CD4-positive, alpha-beta T cell treated with Interleukin-2 at 100 ng/mL for 4 hours (primary cell): ENCODE data around the gene CACNB1.
"Not testable (repeated sequence)": the region's sequence is repeated elsewhere in the genome, so short reads cannot be mapped to it uniquely, and the experiment has no call there.

Source experiments
- DNase-seq: peaks from one replicate; pipeline ENCODE4 v3.0.0-alpha.2; 2020; ENCODE audit warnings: low spot score

Gene CACNB1

DNA sequence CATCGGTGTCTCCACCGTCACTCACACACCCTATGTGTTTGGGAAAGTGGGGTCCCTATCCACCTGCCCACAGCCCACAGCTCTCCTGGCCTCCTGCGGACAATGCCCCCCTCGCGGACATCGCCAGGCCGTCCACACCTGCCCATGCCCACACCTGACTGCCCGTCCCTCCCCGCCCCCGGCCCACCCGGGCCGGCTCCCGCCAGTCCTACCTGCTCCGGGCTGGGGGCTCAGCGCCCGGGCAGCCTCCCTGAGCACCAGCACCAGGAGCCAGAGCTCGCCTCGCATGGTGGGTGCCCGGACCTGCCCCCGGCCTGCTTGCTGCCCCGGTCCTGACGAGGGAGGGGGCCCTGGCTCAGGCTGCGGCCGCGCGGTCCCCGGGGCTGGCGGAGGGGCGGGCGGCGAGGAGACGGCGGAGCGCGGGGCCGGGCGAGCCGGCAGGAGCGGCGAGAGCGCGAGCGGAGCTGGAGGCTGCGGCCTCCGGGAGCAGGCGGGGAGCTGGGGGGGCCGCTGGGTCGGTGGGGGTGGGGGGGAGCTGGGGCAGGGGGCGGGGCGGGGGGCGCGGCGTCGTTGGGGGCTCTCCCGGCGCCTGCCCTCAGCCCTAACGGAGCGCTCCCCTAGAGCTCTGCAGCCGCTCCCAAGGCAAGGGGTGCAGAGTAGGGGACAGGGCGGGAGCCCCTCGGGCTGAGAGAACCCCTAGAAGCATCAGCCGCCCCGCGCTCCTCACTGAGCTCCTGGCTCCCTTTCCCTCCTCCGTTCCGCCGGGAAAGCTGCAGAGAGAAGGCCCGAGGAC, 46.1 kb downstream of the CACNB1 start, which contains the start of gene PLXDC1:
PLXDC1 (minus strand) TSS at position 488 of the 793 bp plus-strand sequence; CDS start at position 288, 200 bp downstream.
- no peak for DNase-seq

DNA sequence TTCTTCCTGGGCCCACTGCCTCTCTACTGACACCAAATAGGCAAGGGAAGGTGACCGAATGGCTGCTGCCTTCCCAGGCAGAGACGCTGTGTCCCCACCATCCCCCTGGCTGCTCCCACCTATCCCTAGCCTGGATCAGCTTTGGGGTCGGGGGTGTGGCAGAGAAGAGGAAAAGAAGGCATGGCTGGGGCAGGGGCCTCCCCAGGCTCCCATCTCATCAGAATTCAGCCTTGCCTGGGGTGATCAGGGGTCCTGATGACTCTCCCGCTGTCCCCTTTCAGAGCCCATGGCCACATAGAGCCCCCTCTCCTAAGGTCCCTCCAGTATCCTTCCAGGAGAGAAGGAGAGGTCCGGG, 46.7 kb downstream of the CACNB1 start:
- DNase-seq: no peak

DNA sequence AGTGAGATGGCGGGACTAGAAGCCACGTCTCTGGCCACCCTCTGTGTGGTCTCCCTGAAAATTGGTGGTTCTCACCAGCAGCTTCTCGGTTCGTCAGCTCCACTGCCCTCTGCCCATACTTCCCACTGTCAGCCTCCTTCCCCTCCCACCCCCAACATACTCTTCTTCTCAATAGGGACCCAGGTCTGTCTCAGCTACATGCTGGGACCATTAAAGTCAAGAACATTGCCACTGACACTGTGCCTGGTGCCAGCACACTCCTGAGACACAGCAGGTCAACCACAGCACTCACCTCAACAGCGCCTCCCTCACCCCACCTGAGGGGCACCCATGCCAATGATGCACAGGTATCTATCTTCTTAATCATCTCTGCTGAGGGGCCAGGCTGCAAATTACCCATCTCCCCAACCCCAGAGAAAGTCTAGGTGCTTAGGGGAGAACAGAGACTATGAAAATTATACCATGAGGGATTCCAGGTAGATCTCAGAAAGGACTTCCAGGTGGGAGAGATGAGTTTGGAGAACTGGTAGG, 47.3 kb downstream of the CACNB1 start:
- no peak for DNase-seq

DNA sequence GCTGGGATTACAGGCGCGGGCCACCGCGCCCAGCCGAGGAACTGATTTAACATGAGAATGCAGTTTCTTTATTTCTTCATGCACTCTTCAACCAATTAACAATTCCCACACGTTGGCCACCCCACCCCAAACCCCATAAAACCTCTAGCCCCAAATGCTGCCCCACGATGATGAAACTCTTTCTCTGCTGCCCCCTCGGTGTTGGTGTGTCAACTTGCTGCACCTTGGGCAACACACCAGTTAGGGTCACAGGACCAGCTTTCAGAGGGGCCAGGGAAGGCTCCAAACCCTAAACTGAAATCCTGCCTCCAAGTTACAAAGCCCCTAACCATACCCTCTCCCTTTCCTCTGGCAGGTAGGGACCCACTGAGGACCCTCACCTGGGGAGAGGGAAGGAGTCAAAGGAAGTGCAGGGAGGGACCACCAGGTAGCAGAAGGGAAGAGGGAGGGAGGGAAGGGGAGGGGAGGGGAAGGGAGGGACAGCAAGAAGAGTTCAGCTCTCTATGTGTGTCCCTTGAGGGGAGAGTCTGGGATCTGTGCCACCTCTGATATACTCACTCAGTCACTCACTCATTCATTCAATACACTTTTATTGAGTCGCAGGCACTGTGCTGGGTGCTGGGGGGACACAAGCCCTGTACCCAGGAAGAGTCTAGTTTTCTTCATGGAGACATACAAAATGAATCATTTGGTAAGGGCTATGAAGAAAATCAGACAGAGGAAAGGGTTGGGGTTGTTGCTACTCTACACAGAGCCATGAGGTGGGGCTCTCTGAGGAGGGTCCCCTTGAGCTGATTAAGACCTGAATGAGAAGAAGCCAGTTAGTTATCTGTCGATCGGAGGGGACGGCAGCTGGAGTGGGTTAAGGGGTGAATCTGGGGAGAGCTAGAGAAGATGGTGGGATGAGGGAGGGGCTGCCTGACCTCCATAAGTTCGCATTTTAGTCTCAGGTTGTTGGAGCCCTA, 50.0 kb downstream of the CACNB1 start:
- DNase-seq: no peak

DNA sequence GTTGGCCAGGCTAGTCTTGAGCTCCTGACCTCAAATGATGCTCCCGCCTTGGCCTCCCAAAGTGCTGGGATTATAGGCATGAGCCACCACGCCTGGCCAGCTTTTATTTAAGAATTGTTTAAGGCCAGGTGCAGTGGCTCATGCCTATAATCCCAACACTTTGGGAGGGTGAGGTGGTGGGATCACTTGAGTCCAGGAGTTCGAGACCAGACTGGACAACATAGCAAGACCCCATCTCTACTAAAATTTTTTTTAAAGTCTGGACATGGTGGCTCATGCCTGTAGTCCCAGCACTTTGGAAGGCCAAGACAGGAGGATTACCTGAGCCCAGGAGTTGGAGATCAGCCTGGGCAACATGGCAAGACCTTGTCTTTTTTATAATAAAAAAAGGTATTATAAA, 51.2 kb downstream of the CACNB1 start:
- DNase-seq: no peak

GRCh38 chr17:39145143-39145542, 52.3 kb downstream of the CACNB1 start:
- no peak for DNase-seq

GRCh38 chr17:39144416-39144840, 53.0 kb downstream of the CACNB1 start:
- no peak for DNase-seq

- DNase-seq: no peak
These were observed 53.8 kb downstream of the CACNB1 start for GRCh38 chr17:39143552-39144093.

GRCh38 chr17:39141915-39142664, 55.4 kb downstream of the CACNB1 start:
- no peak for DNase-seq

DNA sequence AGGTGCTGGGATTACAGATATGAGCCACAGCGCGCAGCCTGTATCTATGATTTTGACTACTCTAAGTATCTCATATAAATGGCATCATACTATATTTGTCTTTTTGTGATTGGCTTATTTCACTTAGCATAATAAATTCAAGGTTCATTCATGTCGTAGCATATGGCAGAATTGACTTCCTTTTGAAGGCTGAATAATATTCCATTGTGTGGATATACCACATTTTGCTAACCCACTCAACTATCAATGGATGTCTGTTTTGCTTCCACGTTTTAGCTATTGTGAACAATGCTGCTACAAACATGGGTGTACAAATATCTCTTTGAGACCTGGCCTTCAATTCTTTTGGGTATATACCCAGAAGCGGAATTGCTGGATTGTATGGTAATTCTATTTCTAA, 56.2 kb downstream of the CACNB1 start:
- DNase-seq: no peak

GRCh38 chr17:39139561-39139960, 57.9 kb downstream of the CACNB1 start:
- DNase-seq: no peak

- no peak for DNase-seq
These were observed 58.3 kb downstream of the CACNB1 start for GRCh38 chr17:39139161-39139511.

GRCh38 chr17:39138431-39139160, 58.9 kb downstream of the CACNB1 start:
- no peak for DNase-seq

DNA sequence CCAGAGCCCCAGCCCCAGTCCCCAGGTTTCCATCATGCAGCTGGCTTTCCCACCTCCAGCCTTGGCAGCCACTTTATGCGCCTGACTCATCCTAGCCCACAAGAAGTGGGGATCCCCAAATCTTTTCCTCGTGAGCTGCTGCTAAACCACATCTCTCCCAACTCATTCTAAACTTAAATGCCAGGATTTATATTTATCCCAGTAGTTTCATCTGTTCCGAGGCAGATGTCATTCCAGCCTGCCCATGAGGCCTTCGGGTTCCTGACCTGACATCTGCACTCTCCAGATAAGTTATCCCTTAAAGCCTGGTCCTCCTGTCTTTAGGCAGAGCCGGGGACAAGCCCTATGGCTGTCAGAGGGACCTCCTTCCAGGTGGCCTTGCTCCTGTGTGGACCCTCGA, 62.6 kb downstream of the CACNB1 start:
- DNase-seq: no peak

GRCh38 chr17:39132192-39132610, 65.3 kb downstream of the CACNB1 start:
- DNase-seq: no peak

DNA sequence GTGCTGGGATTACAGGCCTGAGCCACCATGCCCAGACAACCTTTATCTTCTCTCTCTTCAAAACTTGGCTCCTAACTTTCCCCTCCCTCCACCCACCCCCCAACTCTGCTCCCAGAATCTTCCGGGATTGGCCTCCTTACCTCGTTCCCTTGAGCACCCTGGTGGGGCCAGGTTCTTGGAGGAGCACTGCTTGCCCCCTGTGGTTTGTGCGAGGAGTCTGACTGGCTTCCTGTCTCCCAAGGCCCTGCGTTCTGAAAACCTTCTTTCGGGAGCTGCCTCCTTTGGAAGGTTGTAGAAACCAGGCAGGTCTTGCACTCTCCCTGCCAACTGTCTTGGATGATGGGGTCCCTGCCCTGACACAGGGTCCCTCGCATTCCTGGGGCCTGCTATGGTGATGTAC, 65.9 kb downstream of the CACNB1 start:
- DNase-seq: no peak

- no peak for DNase-seq
These were observed 67.3 kb downstream of the CACNB1 start for GRCh38 chr17:39130205-39130604.

DNA sequence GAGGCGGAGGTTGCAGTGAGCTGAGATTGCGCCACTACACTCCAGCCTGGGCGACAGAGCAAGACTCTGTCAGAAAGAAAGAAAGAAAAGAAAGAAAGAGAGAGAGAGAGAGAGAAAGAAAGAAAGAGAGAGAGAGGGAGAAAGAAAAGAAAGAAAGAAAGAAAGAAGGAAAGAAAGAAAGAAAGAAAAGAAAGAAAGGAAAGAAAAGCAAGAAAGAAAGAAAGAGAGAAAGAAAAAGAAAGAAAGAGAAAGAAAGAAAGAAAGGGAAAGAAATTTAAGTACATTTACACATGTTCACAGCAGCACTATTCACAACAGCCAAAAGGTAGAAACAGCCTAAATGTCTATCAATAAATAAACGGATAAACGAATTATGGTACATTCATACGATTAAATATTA, 67.9 kb downstream of the CACNB1 start:
- not testable (repeated sequence) for DNase-seq

- DNase-seq: no peak
These were observed 71.0 kb downstream of the CACNB1 start for GRCh38 chr17:39126436-39126835.

- DNase-seq: no peak
These were observed 72.2 kb downstream of the CACNB1 start for GRCh38 chr17:39125143-39125875.
